NCI-H526 treated with DMSO at 0.1 percent for 48 hours (cell line): ENCODE results near the gene MUC6.

ENCODE experiments used
- DNase-seq: peaks from one replicate; lab custom pipeline; 2025; lab: John Stamatoyannopoulos, UW

Gene MUC6

DNA sequence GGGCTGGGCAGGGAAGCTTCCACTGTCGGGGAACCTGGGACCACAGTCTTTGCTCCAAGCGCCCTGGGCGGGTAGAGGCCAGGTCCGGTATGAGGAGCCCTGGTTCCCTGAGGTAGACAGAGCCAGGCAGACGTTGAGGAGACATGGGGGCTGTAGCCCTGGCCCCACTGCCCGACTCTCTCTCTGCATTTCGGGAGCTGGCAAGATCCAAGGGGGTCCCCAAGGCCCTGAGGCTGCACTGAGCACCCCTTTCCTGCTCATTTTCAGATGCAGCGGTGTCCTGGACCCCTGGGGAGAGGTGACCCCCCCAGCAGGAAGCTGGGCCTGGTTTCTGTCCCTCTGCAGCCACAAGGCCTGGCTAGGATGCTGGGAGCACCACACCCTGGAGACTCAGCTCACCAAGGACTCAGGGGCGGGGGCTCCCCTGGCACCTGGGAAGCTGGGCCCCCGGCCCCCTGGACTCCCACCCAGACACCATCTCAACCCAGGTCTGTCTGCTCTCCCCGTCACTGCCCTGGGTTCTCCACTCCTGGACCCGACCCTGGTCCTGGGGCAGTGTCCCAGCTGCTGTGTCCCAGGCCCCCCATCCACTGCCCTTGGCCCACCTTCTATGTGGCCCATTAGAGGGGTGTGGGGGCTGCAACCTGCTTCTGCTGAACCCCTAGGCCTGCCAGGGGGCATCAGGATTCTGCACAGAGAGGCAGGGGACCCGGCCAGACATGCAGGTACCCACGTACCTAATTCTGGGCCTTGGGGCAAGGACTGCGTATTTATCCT lies 15.0 kb upstream of the MUC6 start:
- no peak for DNase-seq

DNA sequence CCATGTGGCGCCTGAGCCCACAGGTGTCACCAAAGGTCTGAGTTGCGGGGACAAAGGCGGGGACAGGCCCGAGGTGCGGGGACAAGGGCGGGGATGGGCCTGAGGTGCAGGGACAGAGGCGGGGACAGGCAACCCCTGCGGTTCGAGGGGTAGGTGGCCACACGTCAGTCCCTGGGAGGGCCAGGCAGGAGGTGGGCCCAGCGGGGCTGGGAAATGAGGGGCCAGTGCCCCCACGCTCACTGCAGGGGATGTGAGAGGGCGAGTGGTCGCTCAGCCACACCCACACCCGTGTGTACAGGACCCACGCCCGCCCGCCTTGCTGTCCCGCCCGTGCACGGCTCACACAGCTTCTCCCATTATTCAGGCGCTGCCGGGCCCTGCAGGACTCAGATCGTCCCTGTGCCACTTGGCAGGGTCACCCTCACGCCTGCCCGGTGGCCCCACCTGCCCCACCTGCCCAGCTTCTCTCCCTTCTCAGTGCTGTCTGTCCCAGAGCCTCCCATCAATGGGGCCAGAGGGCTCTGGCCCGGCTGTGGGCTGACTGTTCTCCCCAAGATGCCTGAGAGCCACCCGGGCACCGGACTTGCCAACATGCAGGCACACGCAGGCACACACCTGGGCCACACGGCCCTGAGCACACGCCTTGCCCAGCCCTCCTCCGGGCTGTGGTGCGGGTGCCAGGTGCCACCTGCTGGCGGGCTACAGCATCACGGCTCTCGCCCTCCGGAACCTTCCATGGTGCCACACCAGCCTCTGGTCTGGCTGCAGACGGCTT lies 14.2 kb upstream of the MUC6 start:
- DNase-seq, result peak; percentile 82

DNA sequence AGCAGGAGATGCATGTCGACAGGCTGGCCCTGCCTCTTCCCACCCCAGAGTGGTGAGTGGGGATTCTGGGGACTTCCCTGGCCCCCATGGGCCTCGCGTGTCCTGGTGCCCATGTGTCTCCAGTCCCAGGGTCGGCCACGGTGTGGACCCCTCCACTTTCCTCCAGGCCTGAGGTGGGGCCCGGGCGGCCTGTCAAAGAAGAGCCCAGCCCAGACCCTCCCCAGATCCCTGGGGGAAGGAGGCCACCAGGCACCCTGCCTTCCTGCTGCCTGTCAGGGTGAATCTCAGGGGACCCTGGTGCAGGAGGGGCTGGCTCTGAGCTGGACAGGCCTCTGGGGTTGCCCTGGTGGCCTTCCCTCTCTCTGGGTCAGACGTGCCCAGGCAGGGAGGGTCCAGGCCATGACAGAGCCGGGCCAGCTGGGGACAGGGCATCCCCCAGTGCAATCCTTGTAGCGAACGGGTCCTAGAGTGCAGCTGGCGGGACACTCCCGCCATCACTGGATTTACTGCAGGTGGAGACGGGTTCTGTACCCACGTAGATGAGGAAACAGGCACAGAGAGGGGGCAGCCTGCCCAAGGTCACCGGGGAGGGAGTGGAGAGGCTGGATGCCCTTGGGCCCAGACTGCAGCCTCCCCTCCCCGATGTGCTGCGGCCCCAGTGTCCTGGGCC lies 13.5 kb upstream of the MUC6 start:
- no peak for DNase-seq

DNA sequence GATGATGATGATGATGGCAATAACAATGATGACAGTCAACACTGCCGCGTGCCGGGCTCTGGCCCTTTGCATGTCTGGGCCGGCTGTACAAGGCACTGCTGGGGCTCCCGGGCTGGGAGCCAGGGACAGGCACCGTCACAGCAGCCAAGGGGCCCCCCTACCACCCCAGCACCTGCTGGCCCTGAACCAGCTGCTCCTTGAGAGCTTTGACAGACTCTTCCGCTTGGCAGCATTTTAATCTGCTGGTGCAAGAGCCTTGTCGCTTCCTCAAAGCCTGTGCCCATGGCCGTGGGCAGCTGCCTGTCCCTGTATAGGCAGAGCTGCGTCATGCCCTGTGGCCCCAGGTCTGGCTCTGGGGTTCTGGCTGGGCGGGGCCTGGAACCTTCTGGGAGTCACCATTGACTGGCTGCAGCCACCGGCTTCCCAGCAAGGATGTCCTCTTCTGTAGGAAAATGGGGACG lies 12.9 kb upstream of the MUC6 start:
- no peak for DNase-seq

DNA sequence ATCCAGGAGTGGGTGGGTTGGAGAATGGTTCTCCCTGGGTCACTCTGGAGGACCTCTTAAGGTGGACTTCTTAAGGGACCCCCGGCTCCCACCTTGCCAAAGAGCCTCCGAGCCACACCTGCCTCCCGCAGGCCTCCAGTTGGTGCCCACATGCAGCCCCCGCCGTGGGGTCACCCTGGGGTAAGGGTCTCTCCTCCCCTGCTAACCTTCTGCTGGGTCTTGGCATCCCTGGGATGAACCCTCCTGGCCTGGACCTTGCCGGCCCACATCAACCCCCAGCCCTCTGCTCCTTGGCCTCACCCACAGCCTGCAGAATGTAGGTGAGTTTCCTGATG lies 12.5 kb upstream of the MUC6 start:
- DNase-seq, result no peak

DNA sequence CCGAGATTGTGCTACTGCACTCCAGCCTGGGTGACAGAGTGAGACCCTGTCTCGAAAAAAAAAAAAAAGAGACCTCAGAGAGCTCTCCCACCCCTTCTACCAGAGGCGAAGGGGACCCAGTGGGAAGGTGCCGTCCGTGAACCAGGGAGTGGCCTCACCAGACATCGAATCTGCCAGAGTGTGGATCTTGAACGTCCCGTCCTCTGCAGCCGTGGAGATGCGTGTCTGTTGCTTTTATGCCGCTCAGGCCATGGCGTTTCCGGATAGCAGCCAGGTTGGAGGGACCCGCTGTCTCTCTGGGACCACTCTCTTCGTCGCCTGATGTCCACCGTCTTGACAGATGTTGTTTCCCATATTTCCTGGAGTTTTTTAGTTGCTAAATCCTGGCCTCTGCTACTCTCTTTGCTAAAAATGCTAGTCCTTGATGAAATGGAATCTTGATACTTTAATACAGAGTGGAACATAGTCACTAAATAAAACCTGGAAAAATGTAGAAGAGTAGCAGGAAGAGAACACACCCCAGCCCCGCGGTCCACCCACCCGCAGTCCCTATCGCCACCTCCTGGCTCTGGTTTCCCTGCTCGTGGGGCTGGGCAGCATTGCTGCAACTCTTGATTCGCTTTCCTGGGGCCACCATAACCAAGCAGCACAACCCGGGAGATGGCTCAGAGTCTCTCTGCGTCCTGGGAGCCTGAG lies 12.0 kb upstream of the MUC6 start:
- no peak for DNase-seq

DNA sequence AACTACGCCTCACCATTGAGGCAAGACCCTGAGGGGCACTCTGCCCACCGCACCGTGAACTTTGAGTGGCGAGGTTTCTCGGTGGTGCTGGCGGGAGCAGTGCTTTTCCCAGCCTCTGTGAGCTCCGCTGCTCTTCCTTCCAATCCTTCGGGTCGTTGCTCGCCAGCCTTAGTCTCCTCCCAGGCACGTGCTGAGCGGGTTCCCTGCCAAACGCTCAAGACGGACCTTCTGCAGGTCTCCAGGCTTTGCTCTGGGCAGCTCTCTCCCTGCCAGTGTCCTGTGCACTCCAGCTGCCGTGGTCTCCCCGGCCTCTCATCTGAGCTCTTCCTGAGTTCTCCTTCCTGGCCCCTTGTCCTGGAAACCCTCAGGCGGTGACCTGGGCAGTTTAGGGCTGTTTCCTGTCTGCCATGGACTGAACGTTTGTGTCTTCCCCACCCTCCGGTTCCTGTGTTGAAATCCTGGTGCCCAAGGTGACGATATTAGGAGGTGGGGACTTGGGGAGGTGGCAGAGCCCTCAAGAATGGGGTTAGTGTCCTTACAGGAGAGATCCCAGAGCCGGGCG lies 11.2 kb upstream of the MUC6 start:
- DNase-seq, result no peak

DNA sequence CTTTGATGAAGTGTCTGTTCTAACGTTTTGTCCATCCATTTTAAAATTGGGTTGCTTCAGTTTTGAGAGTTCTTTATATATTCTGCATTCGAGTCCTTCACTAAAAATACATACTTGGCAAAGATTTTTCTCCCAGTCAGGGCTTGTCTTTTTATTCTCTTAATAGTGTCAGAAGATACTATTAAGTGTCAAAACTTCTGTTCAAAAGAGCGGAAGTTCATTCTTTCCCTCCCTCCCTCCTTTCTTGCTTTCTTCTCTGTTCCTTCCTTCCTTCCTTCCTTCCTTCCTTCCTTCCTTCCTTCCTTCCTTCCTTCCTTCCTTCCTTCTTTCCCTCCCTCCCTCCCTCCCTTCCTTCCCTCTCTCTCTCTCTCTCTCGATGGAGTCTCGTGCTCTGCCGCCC lies 7.6 kb upstream of the MUC6 start:
- no peak for DNase-seq

DNA sequence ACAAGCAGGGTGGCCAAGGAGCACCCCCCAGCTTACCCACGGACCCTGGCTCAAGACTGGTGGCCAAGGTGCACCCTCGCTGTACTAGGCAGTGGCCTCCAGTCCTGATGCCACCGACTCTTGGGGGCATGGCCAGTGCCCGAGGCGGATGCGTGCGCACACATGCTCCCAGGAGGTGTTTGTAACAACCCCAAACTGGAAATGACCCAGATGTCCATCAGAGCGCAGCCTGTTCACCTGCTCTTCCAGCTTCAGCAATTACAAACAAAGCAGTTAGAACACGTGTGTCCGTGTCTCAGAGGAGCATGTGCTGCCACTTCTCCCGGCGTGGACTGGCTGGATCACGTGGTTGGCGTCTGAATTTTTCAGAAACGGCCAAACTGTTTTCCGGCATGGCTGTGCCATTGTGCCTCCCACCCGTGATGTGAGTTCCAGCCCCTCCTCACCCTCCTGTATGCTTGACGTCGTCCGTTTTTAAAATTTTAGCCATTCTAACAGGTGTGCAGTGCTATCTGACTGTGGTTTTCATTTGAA lies 7.1 kb upstream of the MUC6 start:
- peak; percentile 25 for DNase-seq

DNA sequence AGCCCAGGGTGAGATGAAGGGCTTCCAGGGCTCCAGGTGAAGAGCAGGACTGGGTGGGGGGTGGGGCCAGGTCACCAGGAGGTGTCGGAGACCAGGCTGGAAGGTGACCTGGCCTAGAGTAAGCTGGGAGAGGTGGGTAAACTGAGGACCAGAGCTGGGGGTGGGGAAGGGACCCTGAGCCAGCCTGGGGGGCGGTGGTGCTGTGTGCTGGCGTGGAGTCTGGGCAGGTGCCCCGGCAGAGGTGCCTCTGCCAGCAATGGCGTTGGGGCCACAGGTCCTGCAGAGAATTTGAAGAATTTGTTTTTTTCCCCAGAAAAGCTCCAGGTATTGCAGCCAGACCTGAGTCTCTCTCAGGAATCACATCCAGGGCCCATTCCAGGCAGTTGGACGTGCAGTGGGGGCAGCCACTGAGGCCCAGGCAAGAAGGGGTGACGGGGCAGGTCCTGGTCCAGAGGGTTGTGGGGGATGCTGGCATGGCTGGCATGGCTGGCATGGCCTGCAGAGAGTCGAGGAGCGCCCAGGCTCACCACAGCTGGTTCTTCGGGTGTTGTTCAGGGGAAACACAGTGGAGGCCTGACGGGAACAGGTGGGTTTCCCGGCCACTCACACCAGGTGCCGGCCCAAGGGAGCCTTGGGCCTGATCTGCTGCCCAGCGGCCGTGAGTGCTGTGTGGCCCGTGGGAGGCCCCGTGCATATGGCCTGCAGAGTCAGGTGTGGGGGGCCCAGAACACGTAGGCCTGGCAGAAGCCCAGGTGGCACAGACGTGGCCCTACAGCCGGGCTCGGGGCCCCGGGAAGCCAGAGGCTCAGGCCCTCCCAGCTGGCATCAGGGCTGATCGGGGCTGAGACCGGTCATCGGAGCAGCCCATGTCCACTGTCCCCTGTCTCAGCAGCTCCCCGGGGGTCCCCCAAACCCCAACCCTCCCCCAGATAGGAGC lies 6.4 kb upstream of the MUC6 start:
- no peak for DNase-seq

DNA sequence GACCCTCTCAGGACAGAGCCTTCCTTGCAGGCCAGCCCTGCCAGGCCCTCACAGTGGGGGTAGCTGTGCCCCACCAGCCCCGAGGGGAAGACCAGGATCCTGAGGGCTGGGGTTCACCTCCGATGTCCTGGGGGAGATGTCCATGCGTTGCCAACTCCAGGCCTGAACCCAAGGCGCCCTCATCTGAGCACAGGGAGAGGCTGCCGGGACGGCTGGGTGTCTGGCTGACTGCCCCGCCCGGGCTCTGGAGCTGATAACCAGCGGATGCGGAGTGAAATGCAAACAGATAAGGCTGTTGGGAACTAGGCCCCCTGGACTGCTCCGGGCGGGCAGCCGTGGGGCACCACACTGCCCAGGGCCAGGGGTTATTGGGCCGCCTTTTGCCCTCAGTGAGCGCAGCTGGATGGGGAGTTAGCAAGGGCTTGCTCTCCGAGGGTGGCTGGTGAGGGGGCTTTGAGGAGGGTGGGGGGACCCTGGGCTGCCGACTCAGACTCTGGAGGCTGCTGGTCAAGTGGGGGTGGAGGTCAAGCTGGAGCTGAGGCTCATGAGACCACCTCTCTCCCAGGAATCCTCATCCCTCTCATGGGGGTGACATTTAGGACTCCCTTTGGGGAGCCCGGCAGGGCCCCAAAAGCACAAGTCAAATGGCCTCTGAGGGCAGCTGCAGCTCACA lies 5.6 kb upstream of the MUC6 start:
- no peak for DNase-seq

DNA sequence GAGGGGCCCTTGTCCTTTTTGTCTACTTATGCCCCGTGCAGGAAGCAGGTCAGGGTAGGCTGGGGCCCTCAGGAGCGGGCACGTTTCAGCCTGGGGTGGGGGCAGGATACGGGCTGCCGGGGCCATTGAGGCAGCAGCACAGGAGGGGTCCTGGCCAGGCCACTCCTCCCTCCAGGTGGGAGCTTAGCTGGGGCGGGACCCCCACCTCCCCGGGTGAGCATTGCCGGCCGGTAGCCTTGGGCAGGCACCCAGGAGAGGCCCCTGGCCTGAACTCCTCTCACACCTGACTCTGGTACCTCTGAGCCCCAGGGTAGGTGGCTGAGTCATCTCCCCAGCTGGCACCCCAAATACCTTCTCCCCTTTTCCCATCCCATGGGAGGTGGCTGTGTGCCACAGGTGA lies 5.0 kb upstream of the MUC6 start:
- no peak for DNase-seq

DNA sequence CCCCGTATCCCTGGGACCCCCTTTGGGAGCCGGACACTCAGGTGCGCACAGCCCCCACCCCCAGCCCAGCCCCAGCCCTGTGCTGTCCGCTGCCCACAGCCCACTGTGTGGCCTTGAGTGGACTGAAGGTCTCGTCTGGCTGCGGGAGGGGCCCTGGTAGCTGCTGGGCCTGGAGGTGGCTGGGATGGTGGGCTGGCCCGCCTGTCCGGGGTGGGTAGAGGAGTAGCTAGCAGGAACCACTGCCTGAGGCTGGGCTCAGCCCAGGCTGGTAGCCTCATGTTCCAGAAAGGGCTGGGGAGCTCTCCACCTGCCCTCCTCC lies 4.6 kb upstream of the MUC6 start:
- no peak for DNase-seq

DNA sequence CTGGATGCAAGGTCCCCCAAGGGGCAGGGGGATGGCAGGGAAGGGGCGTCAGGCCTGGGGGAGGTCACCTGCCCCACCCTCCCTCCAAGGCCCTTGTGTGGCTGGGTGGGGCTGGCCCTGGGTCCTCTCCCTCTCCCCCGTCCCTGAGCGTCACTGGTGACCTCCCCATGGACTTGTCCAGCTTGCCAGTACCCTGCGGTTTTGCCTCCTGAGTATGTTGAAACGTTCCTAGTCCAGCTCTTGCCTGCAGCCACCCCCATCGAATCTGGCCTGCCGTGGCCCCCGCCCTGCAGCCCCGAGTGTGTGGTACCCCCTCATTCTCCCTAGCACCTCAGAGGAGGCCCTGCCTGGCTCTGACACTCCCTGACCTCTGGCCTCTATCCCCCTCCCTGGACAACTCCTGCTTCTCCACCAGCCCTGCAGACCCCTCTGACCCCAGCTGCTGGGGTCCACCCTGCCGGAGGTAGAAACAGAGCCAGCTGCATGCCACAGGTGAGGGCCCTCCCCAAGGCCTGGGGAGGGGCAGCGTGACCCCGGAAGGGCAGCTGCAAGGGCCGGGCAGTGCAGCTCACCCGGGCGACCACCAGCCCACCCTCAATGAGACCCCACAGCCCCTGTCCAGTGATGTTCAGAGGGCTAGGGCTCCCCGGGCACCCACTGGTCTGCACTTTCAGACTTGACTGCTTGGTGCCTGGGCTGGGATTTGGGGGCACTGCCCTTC lies 4.1 kb upstream of the MUC6 start:
- no peak for DNase-seq

DNA sequence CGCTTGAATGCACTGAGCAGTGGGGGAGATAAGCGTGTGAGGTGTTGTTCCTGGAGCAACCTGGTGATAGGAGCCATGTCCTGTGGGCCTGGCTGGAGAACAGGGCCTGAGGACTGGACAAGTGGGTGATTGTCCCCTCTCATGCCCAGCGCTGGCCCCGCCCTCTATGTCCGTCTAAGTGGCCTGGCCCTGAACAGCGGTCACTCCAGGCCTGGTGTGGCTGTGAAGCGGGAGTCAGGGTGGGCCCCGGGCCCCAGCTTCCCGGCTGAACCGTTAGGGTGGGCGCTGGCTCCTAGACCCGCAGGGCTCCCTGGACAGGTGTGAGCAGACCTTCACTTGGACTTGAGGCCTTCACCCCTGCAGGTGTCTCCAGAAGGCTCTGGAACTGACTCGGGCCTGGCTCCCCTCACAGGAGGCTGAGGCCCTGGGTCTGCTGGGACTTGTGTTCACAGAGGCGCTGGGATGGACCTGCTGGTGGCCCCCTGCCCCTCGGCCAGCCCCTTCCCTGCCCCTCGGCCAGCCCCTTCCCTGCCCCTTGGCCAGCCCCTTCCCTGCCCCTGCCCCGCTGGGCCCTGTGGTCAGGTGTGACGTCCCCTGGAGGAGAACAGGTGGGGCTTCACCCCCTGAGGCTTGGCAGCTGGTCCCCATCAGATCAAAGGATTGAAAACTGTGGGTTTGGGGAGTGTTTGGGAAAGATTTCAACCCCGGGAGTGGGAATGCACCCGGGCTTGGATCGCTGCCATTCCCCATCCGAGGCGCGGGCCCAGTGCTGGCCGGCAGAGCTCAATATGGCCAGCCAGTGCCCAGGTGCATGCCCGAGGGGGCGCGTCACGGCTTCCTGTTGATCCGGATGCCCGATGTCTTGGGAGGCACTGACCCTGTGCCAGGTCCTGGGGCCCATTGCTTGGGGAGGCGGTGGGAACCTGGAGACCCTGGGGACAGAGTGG lies 3.2 kb upstream of the MUC6 start:
- DNase-seq, result no peak

DNA sequence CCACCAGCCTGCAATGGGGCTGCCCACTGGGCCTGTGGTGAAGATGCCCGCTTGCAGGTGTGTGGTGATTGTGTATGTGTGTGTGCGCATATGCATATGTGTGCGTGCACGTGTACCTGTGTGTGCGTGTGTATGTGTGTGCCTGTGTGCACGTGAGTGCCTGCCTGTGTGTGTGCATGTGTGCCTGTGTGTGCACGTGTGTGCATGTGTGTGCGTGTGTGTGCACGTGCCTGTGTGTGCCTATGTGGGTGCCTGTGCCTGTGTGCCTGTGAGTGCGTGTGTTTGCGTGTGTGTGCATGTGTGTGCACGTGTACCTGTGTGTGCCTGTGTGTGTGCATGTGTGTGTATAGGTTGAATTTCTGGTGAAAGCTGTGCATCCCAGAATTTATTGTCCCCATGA lies 2.4 kb upstream of the MUC6 start:
- no peak for DNase-seq

DNA sequence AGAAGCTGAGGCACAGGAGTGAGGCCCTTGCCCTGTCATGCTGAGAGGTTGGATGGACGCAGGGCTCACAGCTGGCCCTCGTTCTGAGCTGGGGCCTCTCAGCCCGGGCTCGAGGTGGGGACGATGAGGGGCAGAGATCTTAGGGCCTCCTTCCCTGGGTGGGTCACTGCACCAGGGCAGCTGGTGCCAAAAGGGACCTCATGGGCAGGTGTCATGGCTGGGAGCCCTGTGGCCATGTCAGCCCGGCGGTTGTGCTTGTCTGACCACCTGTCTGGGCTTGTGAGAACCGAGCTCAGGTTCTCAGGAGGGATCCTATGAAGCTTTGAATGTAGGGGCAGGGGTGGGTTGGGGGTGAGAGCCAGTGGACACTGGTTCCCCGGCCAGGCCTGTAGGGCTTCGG lies 1.8 kb upstream of the MUC6 start:
- DNase-seq, result no peak

DNA sequence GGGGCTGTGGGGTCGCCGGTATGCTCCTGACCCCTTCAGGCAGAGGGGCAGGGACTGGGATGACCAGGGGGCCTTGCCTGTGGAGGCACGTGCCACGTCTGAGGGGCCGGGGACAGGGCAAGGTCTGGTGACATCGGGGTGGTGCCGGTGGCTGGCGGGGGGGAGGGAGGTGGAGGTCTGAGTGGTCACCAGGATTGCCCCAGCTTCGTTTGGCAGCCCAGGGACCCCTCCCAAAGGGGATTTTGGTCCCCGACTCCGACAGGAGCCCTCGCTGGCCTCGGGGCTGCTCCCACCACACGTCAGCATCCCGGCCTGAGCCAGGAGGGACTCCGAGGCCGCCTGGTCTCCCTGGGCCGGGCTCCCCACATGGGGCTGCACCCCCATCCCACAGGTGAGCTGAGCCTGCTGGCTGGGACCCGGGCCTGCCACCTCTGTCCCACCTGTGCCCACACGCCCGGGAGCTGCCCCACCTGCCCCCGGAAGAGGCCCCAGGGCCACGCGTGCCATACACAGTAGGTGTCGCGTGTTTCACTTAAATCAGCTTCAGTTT lies 1.1 kb upstream of the MUC6 start:
- DNase-seq, result no peak
